GM18520 (cell line): ENCODE results near the gene IRGC.
"Not testable (repeated sequence)": the region's sequence is repeated elsewhere in the genome, so short reads cannot be mapped to it uniquely, and the experiment has no call there.

ENCODE experiments used
- ATAC-seq: cut with Tn5 transposase; IDR thresholded peaks from one replicate; pipeline ENCODE4 v1.9.1; 2021; ENCODE audit not compliant: unreplicated experiment

IRGC gene

DNA sequence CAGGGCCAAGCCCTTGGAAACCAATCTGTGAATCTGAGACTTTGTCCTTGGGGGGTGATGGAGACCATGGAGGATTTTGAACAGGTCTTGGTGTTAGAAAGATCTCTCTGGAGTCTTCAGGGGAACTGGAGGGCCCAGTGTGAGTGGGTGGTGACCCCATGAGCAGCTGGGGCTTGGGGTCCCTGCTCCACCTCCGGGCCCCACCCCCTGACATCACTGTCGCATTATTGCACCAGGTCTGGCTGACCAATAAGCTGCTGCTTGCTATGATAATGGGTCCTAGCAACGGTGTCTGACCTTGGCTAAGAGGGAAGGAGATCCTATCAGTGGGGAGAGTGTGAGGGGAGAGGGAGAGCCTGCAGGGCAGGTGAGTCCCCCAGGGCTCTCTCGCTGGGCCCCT is at the start of gene IRGC:
Gene IRGC, plus strand, starts transcription at position 301 of the 400 bp plus-strand sequence. CDS start 2,483 bp downstream, outside the sequence.
- no peak for ATAC-seq

- no peak for ATAC-seq
Observed at GRCh38 chr19:43667126-43667875, 48.6 kb upstream of the IRGC start.

- ATAC-seq = no peak
Observed at GRCh38 chr19:43667876-43668405, 47.9 kb upstream of the IRGC start.

GRCh38 chr19:43668406-43669109 is 47.3 kb upstream of the IRGC start:
- ATAC-seq = peak; percentile 91

DNA sequence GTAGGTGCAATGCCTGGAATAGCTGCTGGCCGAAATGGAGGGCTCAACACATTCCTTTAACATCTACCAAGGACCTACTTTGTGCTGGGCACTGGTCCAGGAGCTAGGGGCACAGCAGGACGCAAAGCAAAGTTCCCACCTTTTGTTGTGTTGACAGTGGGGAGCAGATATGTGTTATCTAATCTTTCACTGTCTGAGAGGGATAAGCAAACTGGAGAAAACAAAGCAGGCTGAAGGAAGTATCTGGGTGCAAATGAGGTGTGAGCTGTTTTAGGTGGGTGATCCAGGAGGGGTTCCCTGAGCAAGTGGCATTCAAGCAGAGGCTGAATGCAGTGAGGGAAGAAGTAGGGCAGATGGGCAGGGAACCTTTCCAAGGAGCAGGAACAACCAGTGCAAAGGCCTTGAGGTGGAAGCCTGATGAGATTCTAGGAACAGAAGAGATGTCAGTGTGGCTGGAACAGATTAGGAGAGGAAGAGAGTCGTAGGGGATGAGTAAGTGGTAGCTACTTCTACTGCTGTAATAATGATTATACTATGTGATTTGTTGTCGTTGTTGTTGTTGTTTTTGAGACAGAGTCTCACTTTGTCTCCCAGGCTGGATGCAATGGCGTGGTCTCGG is 43.7 kb upstream of the IRGC start:
- no peak for ATAC-seq

- no peak for ATAC-seq
Observed at GRCh38 chr19:43673637-43674036, 42.2 kb upstream of the IRGC start.

DNA sequence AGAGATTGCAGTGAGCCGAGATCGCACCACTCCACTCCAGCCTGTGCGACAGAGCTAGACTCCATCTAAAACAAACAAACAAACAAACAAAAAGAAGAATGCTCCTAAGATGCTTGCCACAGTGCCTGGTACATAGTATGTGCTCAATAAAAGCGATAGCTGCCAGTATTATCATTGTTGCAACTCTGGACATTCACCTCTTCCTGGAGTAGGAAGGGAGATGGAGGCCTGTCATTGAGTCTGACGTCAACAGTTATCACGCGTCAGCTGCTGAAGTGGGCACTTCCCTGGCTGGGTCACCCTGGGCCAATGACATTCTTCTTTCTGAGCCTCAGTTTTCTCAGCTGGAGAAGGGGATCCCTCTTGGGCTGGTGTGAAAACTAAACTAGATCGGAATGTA is 41.7 kb upstream of the IRGC start:
- ATAC-seq = no peak

DNA sequence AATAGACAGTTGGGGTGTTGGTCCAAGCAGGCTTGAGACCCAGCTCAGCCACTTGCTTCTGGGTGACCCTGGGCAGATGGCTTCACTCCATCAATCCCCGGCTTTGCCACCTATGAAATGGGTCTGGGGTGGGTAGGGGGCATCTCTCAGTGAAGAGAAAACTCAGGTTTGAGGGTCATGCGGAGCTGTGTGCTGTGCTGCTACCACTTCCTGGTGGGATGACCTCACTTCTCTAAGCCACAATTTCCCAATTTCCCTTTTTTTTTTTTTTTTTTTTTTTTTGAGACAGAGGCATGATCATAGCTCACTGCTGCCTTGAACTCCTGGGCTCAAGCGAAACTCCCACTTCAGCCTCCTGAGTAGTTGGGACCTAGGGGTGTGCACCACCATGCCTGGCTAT is 41.3 kb upstream of the IRGC start:
- no peak for ATAC-seq

GRCh38 chr19:43675269-43675879 is 40.5 kb upstream of the IRGC start:
- ATAC-seq = no peak

- no peak for ATAC-seq
Observed at GRCh38 chr19:43675906-43676305, 40.0 kb upstream of the IRGC start.

DNA sequence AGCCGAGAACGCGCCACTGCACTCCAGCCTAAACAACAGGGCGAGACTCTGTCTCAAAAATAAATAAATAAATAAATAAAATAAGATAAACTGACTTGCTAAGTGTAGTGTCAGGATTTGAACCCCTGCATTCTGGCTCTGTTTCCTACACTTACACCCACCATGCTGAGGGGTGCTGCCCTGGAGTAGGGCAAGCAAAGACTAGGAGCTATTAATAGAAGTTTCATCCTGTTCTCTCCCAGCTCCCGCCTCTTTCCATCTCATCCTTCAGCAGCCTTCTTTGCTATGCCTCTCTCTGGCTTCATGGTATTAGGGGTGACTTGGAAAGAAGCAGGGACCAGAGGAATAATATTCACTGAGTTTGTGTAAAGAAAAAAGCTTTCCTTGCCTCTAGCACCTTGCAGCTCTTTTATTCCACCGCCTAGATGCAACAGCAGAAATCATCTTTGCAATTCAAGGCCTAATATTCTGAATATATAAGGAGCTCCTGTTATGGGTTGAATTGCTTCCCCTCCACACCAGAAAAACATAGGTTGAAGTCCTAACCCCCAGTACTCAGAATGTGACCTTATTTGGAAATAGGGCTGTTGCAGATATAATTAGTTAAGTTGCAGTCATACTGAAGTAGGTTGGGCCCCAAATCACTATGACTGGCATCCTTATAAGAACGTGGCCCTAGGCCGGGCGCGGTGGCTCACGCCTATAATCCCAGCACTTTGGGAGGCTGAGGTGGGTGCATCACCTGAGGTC is 37.2 kb upstream of the IRGC start:
- no peak for ATAC-seq

DNA sequence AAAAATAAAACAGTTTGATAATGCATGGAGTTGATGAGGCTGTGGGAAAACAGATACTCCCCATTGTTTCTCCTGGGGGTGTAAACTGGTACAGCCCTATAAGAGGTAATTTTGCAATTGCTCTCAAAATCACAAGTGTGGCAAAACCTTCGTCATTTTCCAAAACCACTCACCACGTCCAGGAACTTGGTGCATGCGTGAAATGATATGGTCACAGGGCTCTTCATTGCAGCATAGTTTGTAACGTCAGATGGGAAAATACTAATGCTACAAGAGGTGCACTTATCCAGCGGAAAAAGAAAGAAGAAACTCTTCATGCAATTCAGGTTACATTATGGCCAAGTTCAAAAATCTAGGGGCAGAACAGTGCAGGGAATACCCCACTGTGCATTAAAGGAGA is 34.1 kb upstream of the IRGC start:
- ATAC-seq = no peak

DNA sequence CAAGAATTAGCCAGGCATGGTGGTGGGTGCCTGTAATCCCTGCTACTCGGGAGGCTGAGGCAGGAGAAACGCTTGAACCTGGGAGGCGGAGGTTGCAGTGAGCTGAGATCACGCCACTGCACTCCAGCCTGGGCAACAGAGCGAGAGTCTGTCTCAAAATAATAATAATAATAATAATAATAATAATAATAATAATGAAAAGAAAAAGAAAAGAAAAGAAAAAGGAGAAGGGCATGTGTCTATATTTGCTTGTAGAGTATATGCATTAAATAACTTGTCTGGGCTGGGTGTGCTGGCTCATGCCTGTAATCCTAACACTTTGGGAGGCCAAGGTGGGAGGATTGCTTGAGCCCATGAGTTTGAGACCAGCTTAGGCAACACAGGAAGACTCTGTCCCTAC is 33.6 kb upstream of the IRGC start:
- not testable (repeated sequence) for ATAC-seq

DNA sequence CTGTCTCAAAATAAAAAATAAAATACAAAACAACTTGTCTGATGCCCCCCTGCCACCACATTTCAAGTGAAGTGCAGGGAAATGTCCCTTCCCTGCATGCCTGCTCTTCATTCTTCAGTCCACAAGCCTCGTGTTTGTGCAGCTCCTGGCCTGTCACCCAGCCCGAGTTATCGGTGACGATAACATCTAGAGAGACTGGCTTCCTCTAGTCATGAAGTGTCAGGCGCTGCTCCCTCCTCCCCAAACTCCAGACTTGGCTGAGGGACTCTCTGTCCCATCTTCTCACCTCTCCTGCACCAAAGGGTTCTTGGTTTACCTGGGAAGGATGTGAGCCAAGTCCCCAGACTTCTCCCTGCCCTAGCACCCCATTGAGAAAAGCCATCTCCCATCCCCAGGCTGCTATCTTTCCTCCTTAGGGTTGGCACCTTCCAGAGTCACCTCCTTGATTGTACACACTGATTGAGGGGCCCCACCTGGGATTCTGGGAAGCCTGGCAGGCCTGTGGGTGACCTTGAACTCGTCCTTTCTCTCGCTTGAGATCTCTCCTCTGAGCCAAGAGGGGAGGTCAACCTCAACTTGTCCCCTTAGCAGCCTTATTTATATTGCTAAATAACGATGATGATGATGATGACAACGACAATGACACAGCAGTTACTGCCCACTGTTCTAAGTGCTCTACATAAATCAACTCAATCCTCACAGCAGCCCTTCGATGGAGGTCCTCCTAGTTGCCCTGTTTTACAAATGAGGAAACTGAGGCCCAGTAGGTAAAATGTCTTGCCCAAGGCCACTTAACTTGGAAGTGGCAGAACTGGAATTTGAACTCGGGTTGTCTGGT is 32.8 kb upstream of the IRGC start:
- ATAC-seq = no peak

DNA sequence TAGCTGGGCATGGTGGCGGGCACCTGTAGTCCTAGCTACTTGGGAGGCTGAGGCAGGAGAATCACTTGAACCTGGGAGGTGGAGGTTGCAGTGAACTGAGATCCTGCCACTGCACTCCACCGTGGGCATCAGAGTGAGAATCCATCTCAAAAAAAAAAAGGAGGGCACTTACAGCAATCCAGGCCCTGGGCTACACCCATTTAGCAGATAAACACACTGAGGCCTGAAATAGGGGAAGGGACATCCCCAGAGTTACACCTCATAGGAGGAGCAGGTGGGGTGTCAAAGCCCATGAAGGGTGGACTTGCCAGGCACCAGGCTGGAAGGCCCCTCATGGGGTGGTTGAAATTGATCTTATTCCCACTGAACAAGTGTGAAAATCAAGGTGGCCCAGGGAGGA is 32.0 kb upstream of the IRGC start:
- ATAC-seq = no peak

DNA sequence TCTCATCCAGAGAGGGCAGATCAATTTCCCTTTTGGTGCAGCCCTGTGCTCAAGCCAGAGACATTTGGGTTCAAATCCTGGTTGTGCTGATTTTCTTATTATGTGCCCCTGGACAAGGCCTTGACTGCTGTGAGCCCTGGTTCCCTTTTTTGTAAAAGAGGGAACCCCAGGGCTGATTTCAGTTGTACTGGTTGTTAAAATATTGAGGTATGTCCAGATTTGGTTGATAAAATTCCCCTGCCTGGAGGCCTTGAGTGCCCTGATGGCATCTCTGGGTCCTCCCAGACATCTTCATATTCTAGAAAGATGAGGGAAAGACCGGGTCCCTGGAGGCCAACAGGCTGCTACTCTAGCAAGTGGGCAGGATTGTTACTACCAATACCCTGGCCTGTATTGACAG is 31.6 kb upstream of the IRGC start:
- no peak for ATAC-seq

- no peak for ATAC-seq
Observed at GRCh38 chr19:43687660-43687997, 28.2 kb upstream of the IRGC start.

GRCh38 chr19:43688059-43688701 is 27.7 kb upstream of the IRGC start:
- ATAC-seq = no peak

DNA sequence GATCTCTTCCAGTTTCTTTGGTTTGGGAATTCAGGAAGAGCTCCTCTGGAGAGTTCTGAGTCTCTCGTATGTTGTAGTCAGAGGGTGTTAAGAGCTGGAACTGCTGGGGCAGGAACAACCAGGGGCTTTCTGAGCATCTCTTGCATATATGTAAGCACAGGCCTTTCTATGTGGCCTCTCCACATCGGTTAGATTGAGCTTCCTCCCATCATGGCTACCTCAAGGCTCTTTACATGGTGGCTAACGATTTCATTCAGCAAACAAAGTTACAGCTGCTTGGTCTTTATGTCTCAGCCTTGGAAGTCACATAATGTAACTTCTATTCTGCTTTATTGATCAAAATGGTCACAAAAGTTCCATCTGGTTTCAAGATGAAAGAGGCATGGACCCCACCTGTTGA is 25.4 kb upstream of the IRGC start:
- no peak for ATAC-seq

GRCh38 chr19:43690890-43691289 is 25.0 kb upstream of the IRGC start:
- ATAC-seq = no peak
